HG02852 (cell line): ENCODE results near the gene FGF1.

Source experiments
- ATAC-seq: cut with Tn5 transposase; IDR thresholded peaks from one replicate; pipeline ENCODE4 v1.9.1; 2021; ENCODE audit warnings: mild to moderate bottlenecking, moderate library complexity; ENCODE audit not compliant: unreplicated experiment

FGF1 gene

DNA sequence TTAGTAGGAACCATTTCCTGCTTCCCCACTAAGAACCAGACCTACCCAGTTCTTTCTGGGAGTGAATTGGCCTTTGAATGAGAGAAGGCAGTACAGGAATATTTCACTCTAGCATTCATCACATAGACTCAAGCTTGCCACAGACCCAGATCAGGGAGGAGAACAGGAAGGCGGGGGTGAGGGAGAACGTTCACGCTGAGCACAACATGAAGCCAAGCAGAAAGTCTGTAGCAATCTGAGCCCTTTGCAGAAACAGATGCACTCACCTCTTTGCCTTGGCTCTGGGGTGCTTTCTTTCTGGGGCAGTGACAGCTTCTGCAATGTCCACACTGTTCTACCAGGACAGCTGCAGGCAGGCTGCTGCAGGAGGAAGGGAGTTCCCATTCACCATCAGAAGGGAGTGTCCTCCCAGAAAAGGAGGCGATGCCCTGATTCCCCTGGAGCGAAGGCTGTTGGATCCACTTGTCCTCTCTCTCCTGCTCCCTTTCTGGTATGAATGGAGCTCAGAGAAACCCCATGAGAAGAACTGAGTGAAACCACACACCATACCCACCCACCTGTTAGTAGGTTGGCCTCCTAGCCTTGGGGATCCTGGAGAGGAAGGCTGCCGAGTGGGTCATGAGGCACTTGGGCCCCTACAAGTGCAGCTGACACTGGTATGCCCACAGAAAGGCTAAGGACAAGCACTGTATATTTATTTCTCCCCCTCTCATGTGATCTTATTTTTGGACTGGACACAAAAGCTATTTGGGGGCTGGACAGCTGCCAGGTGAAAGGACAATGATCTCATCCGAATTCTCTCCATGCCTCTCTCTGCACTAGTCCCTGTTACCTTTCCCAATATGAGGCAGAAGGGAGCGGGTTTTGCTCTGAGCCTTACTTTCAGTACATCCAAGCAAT is 11.7 kb upstream of the FGF1 start:
- ATAC-seq = no peak

GRCh38 chr5:142696379-142696778 is 10.5 kb upstream of the FGF1 start:
- ATAC-seq = no peak

DNA sequence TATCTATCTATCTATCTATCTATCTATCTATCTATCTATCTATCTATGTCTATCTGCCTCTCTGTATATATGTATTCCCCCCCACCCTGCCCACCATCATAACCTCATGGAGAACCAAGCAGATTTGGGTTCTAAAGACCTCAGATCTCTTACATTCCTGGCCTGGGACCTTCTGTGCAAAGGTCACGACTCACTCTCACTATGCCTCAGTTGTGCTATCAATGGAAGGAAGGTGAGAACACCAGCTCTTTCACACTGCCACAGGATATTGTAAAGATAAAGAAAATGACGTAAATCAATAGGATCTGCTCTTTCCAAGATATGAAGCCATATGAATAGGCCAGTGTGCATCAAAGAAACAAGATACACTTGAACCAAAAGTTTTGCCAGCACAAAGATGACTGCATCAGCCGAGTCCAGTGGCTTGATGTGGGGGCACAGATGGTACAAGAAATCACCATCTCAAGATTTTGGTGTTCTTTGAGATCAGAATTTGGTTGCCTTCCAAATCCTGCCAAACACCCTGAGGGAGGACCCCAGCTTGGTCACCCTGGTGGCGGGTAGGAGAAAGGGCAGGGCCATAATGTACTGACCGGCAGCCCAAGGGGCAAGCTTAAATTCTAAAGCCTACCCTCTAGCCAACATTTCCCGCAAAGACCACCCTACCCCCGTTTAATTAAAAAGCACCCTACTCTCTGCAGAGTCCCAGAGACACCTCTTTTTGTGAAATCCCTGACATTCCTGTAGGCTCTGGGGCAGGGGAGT is 8.4 kb upstream of the FGF1 start:
- ATAC-seq = no peak

GRCh38 chr5:142692321-142692894 is 6.5 kb upstream of the FGF1 start:
- no peak for ATAC-seq

- no peak for ATAC-seq
Observed at GRCh38 chr5:142690667-142691066, 4.8 kb upstream of the FGF1 start.

GRCh38 chr5:142689081-142689480 is 3.2 kb upstream of the FGF1 start:
- ATAC-seq = no peak

- ATAC-seq = no peak
Observed at GRCh38 chr5:142688281-142688989, 2.5 kb upstream of the FGF1 start.

GRCh38 chr5:142686968-142687367 is 1.1 kb upstream of the FGF1 start:
- no peak for ATAC-seq

DNA sequence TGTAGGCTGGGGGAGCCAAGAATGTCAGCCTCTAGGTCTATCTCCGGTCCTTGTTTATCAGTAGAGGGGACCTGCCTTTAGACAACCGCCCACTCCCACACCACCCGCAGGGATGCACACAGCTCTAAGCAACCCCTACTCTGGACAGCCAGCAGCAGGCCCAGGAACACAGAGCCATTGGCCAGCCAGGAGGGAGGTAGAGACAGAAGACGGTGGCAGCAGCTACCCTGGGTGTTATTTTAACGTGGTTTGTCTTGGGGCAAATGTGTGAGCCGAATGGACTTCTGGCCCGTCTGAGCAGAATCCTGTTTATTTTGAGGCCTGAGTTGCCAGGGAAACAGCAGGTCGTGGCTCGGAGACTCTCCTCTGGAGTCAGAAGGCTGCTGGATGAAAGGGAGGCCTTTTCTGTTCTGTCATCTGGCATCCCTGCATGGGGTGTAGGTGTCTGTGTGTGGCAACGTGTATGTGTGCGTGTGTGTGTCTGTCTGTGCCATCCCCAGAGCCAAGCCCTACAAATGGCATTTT is 382 bp upstream of the FGF1 start:
- ATAC-seq = no peak

- ATAC-seq = no peak
Observed at GRCh38 chr5:142684508-142685041, 1.3 kb downstream of the FGF1 start.

DNA sequence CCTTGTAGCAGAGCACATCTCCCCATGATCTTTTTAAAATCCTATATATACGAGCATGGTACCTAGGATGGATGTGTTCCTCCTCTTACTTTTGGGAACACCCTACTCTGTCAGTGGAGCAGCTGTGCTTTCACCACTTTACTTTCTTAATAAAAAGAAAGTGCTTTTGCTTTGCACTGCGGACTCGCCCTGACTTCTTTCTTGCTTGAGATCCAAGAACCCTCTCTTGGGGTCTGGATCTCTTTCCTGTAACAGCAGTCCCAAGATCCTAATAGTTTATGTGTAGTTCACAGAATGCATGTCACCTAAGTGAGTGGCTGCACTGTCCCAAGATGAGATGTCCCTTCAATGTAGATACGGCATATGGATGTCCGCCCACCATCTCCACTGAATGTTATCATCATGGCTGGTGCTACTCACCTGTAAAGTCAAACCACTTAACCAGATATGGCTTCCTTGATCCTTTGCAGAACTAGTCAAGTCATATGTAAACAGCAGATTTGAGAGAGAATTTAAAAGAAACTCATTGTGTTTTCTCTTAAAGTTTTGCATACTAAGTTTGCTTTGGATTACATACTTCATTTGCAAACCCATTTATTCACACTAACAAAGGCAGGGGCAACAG is 1.9 kb downstream of the FGF1 start:
- ATAC-seq = no peak

GRCh38 chr5:142683116-142683515 is 2.8 kb downstream of the FGF1 start:
- ATAC-seq = no peak

- ATAC-seq = no peak
Observed at GRCh38 chr5:142680605-142681259, 5.2 kb downstream of the FGF1 start.

- no peak for ATAC-seq
Observed at GRCh38 chr5:142679744-142680143, 6.1 kb downstream of the FGF1 start.

GRCh38 chr5:142678529-142678928 is 7.4 kb downstream of the FGF1 start:
- no peak for ATAC-seq

GRCh38 chr5:142677198-142677597 is 8.7 kb downstream of the FGF1 start:
- ATAC-seq = no peak

- no peak for ATAC-seq
Observed at GRCh38 chr5:142676318-142676717, 9.6 kb downstream of the FGF1 start.

DNA sequence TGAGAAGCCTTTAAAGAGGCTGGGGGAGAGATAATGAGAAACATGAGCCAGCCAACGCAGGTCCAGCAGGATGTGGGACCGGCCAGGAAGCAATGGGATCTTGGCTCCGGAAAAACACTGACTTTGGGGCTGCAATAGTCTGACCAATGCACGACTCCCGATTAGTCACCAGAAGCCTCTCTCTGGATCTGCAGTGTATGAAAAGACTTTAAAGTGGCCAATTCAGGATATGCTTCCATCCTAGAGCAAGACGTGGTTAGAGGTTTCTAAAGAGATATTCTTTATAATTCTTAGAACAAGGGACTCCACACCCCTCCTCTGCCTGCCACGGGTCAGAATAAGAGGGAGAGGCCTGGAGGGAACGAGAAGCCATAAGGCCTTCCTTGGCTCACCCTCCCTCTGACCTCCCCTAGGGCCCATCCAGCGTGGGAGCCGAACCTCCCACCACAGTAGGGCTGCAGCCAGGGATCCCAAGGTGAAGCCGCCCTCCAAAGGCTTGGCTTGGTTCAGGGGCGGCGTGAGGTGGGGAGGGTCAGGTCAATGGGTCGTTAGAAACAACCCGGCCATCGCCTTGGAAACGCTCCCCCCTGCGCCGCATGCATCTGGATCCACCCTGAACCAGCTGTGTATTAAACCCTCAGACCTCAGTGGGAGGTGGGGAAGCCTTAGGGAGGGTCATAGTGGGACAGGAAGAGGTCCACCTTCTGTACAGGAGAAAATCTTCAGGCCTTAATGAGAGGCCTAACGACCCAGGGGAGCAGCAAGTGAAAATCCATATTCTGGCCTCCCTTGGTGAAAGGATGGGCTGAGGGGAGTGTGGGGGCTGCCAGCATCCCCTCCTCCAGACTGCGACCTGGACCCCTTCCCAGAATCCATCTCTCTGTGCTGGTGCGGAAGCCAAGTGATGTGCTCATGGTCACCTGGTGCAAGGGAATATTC is 11.1 kb downstream of the FGF1 start:
- ATAC-seq = no peak

DNA sequence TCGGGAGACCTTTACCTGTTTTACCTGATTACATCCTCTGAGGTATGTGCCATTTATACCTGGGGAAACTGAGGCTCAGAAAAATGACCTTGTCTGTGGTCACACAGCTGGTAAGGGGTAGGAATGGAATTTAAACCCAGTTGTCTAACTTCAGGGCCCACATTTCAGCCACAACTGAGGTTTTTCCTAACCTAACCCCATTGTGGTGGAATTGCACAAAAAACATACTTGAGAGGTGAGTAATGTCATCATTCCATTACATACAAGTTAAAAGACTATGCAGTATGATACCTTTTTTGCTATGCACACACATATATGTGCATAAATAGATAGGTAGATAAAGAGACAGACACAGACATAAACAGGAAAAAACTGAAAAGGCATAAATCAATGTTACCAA is 14.1 kb downstream of the FGF1 start:
- ATAC-seq = no peak
